ENCODE measurements around the gene UBAC2. TPM values are rescaled to one million over a fixed set of nuclear protein-coding genes. Genes with fewer than 3 reads are reported as not detected.

UBAC2 gene
- total RNA-seq, 4 donors from 2014 or later: 51.0 to 71.5 (median 61.1) TPM

GRCh38 chr13:99412856-99413255 is 212.2 kb downstream of the UBAC2 start:
- Histone ChIP-seq H3K27me3 (no peaks in the 10 kb centered on the region), H3K4me3 (no peak overlapping the region), H3K27ac (no peak overlapping the region), H3K9me3 (no peaks in the 10 kb centered on the region), H3K4me1 (no peaks in the 10 kb centered on the region), H3K36me3 (no peaks in the 10 kb centered on the region)
- TF ChIP-seq POLR2A (IDR thresholded peaks at IDR 0.05): no peak
- no peak for TF ChIP-seq CTCF (IDR thresholded peaks at IDR 0.05 in 4 of 5, conservative IDR thresholded peaks at IDR 0.05 in 1 of 5)
- intact Hi-C loops (cut with DNase I; ENCODE audit: low total_unique reads) (no loop called here), in situ Hi-C loops (cut with MboI; ENCODE audit: low sequenced_read_pairs in 4 of 4) (no loop called here)
- ATAC-seq (no peak), DNase-seq (no peak)

- Histone ChIP-seq H3K27ac (no peak overlapping the region), H3K4me1 (no peaks in the 10 kb centered on the region), H3K36me3 (no peaks in the 10 kb centered on the region), H3K27me3 (no peaks in the 10 kb centered on the region), H3K4me3 (no peak overlapping the region), H3K9me3 (no peaks in the 10 kb centered on the region)
- intact Hi-C loops (cut with DNase I; ENCODE audit: low total_unique reads) (no loop called here), in situ Hi-C loops (cut with MboI; ENCODE audit: low sequenced_read_pairs in 4 of 4) (no loop called here)
- no peak for DNase-seq
- ATAC-seq: no peak
- no peak for TF ChIP-seq POLR2A (IDR thresholded peaks at IDR 0.05)
- no peak for TF ChIP-seq CTCF (IDR thresholded peaks at IDR 0.05 in 4 of 5, conservative IDR thresholded peaks at IDR 0.05 in 1 of 5)
These were observed 213.7 kb downstream of the UBAC2 start for GRCh38 chr13:99414048-99414995.

GRCh38 chr13:99415014-99415650 is 214.5 kb downstream of the UBAC2 start:
- H3K9me3 ChIP-seq: no peaks in the 10 kb centered on the region
- H3K4me3 ChIP-seq: no peak overlapping the region
- in situ Hi-C loops (cut with MboI; ENCODE audit: low sequenced_read_pairs in 4 of 4): no loop called here
- DNase-seq (peak in 1 of 2 donors; percentile 20), ATAC-seq (no peak)
- no peak overlapping the region for H3K27ac ChIP-seq
- TF ChIP-seq CTCF (IDR thresholded peaks at IDR 0.05 in 4 of 5, conservative IDR thresholded peaks at IDR 0.05 in 1 of 5): no peak
- TF ChIP-seq POLR2A (IDR thresholded peaks at IDR 0.05): no peak
- no peaks in the 10 kb centered on the region for H3K36me3 ChIP-seq
- no peaks in the 10 kb centered on the region for H3K27me3 ChIP-seq
- intact Hi-C loops (cut with DNase I; ENCODE audit: low total_unique reads): no loop called here
- no peaks in the 10 kb centered on the region for H3K4me1 ChIP-seq

GRCh38 chr13:99415851-99416331 is 215.2 kb downstream of the UBAC2 start:
- ATAC-seq (no peak), DNase-seq (no peak)
- intact Hi-C loops (cut with DNase I; ENCODE audit: low total_unique reads): no loop called here
- no peak overlapping the region for H3K27ac ChIP-seq
- in situ Hi-C loops (cut with MboI; ENCODE audit: low sequenced_read_pairs in 4 of 4): no loop called here
- TF ChIP-seq CTCF (IDR thresholded peaks at IDR 0.05 in 4 of 5, conservative IDR thresholded peaks at IDR 0.05 in 1 of 5): no peak
- TF ChIP-seq POLR2A (IDR thresholded peaks at IDR 0.05): no peak
- no peaks in the 10 kb centered on the region for H3K4me1 ChIP-seq
- no peaks in the 10 kb centered on the region for H3K9me3 ChIP-seq
- no peak overlapping the region for H3K4me3 ChIP-seq
- H3K36me3 ChIP-seq: no peaks in the 10 kb centered on the region
- no peaks in the 10 kb centered on the region for H3K27me3 ChIP-seq
